ENCODE measurements around the gene LPP. TPM values are rescaled to one million over a fixed set of nuclear protein-coding genes. Genes with fewer than 3 reads are reported as not detected.

Gene LPP
- total and polyA plus RNA-seq, 10 of the 15 experiments (the other 5 are each of a cell fraction or from before 2014, with no cell fraction given), result under 0.01 to 0.62 (median 0.03) TPM

GRCh38 chr3:188801393-188801792, 647.4 kb downstream of the LPP start (continued):
- TF ChIP-seq, protein P1, sequence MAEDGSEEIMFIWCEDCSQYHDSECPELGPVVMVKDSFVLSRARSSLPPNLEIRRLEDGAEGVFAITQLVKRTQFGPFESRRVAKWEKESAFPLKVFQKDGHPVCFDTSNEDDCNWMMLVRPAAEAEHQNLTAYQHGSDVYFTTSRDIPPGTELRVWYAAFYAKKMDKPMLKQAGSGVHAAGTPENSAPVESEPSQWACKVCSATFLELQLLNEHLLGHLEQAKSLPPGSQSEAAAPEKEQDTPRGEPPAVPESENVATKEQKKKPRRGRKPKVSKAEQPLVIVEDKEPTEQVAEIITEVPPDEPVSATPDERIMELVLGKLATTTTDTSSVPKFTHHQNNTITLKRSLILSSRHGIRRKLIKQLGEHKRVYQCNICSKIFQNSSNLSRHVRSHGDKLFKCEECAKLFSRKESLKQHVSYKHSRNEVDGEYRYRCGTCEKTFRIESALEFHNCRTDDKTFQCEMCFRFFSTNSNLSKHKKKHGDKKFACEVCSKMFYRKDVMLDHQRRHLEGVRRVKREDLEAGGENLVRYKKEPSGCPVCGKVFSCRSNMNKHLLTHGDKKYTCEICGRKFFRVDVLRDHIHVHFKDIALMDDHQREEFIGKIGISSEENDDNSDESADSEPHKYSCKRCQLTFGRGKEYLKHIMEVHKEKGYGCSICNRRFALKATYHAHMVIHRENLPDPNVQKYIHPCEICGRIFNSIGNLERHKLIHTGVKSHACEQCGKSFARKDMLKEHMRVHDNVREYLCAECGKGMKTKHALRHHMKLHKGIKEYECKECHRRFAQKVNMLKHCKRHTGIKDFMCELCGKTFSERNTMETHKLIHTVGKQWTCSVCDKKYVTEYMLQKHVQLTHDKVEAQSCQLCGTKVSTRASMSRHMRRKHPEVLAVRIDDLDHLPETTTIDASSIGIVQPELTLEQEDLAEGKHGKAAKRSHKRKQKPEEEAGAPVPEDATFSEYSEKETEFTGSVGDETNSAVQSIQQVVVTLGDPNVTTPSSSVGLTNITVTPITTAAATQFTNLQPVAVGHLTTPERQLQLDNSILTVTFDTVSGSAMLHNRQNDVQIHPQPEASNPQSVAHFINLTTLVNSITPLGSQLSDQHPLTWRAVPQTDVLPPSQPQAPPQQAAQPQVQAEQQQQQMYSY (CRISPR knock-in tag; IDR thresholded peaks at IDR 0.05), result no peak

DNA sequence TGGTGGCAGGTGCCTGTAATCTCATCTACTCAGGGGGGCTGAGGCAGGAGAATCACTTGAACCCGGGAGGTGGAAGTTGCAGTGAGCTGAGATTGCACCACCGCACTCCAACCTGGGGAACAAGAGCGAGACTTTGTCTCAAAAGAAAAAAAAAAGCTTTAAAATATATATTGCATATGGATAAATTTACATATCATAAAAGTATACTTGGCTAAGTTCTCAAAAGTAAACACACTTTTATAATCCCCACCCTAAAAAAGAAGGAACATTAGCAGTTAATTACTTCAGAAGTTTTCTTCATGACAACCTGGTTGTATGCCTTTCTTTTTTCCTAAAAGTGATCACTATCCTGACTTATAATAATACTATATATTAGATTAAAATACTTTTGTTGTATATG, 648.7 kb downstream of the LPP start:
- ChIA-PET SMC1A (ENCODE audit: uncharacterized antibody, unreplicated experiment) (no interaction called here), RAD21 (ENCODE audit: unreplicated experiment) (no interaction called here), POLR2A (no interaction called here), CTCF (no interaction called here)
- no peak overlapping the region for H3K9ac ChIP-seq (ENCODE audit: control insufficient read depth, insufficient read depth, low read length)
- no peaks in the 10 kb centered on the region for H4K20me1 ChIP-seq (ENCODE audit: control insufficient read depth, insufficient read depth)
- H3K36me3 ChIP-seq (ENCODE audit: control insufficient read depth in 2 of 2, insufficient read depth in 2 of 2, low read length in 1 of 2), result no peaks in the 10 kb centered on the region
- TF ChIP-seq, protein P2, sequence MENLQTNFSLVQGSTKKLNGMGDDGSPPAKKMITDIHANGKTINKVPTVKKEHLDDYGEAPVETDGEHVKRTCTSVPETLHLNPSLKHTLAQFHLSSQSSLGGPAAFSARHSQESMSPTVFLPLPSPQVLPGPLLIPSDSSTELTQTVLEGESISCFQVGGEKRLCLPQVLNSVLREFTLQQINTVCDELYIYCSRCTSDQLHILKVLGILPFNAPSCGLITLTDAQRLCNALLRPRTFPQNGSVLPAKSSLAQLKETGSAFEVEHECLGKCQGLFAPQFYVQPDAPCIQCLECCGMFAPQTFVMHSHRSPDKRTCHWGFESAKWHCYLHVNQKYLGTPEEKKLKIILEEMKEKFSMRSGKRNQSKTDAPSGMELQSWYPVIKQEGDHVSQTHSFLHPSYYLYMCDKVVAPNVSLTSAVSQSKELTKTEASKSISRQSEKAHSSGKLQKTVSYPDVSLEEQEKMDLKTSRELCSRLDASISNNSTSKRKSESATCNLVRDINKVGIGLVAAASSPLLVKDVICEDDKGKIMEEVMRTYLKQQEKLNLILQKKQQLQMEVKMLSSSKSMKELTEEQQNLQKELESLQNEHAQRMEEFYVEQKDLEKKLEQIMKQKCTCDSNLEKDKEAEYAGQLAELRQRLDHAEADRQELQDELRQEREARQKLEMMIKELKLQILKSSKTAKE (IDR thresholded peaks at IDR 0.05; ENCODE audit: low read depth, poor library complexity, severe bottlenecking), result no peak
- TF ChIP-seq TCF3 (IDR thresholded peaks at IDR 0.05; ENCODE audit: borderline replicate concordance, insufficient read depth, low read depth, low read length) (no peak), ZNF217 (IDR thresholded peaks at IDR 0.05) (no peak), IRF5 (IDR thresholded peaks at IDR 0.05; ENCODE audit: borderline replicate concordance) (no peak), NRF1 (conservative IDR thresholded peaks at IDR 0.05; ENCODE audit: low read depth, low read length) (no peak)
- intact Hi-C loops (cut with micrococcal nuclease; ENCODE audit: unreplicated experiment) (no loop called here), in situ Hi-C loops (cut with MboI) (no loop called here)
- no peaks in the 10 kb centered on the region for H3K27me3 ChIP-seq (replicated peaks in 1 of 2; ENCODE audit: control insufficient read depth in 2 of 2, insufficient read depth in 2 of 2, low read length in 1 of 2)
- no peaks in the 10 kb centered on the region; the same call in 2 of the 3 replicates for H3K9me3 ChIP-seq (replicated peaks; ENCODE audit: control insufficient read depth, insufficient read depth, low read length)
- BruUV-seq (replicated peaks), result no TSS peak
- no peak for ATAC-seq
- no peak overlapping the region for H3K4me2 ChIP-seq (ENCODE audit: control insufficient read depth, insufficient read depth)
- no peaks in the 10 kb centered on the region for H3K79me2 ChIP-seq (ENCODE audit: control insufficient read depth, insufficient read depth, low read length)
- no peak for FAIRE-seq
- no peak overlapping the region for H3K27ac ChIP-seq (ENCODE audit: control insufficient read depth, insufficient read depth)
- no peak overlapping the region for H3K4me3 ChIP-seq
- H2AFZ ChIP-seq (ENCODE audit: control insufficient read depth, low read depth, low read length), result no peak overlapping the region
- 65% methylated on average over 3 of the region's 3 CpGs for WGBS (ENCODE audit: insufficient coverage, insufficient replicate concordance, low lambda C conversion rate, missing lambda C conversion rate)
- H3K4me1 ChIP-seq (ENCODE audit: control insufficient read depth, insufficient read depth, low read length), result no peaks in the 10 kb centered on the region
- no peak for DNase-seq (ENCODE audit: low read depth, low spot score)

Data from GM12878 (cell line).